Measurements from ENCODE around the gene RBMXL3.

Gene RBMXL3

DNA sequence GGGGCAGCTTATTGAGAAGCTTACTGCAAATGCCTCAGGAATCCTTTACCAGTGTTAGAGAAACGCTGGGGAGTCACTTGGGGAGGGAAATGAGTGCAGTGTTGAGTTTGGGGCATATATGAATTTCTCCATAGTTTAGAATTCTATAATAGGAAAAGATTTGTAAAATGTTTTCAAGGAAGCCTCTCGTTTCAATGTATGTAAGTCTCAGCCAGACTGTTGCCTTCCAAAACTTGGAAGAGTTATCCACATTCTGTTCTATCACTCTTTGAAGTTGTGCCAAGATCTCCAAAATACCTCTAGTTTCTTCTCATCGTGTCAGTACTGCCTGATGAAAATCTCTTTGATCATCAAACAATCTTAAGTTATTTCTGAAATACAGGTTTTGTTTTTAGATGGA is 45.3 kb downstream of the RBMXL3 start:
- DNase-seq, result no peak

DNA sequence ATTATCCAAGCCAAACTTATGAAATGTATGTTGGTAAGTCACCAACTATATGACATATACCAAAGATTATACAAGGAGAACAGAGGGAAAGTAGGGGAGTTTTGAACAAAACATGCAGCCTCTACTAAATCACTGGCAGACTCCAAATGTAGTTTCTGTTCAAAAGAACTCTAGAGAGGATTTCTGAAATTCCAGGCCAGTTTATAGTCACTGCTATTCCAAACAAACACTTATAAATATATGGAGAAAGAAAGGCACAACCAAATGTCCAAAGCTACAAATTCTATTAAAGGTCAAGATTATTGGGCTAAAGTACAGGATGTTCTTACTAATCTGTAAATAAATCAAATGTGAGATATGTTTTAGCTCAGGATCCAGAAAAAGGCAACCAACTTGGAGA is 47.4 kb downstream of the RBMXL3 start:
- DNase-seq, result no peak

DNA sequence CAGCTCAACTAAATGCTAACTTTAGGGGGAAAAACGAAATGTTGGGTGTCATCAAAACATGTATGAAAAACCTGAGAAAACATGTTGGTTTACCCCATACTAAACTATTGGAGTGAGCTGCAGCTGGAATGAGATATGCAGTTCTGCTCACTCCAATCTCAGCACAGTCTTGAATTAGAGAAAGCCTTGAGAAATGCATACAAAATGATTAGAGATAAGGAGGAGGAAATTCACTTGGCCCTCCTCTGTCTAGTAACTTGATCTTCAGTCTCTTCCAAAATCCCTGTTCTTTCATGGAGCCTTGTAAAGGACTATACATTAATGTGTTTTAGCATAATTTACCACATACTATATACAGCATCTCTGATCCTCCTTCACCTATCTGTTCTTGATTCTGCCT is 47.8 kb downstream of the RBMXL3 start:
- DNase-seq, result no peak
